HepG2 (cell line): ENCODE results near the gene LGI4. TPM values are rescaled to one million over a fixed set of nuclear protein-coding genes. Genes with fewer than 3 reads are reported as not detected.

Experiments
- ATAC-seq: fragments of 200-7000 bp; cut with Tn5 transposase; 3 replicates; pipeline ENCODE4 v1.9.1; 2020; ENCODE audit warnings: mild to moderate bottlenecking, moderate library complexity
- BruUV-seq: library from RNA; stranded (reverse); fragments of 400-500 nt; replicated peaks from 2 replicates; lab custom pipeline; 2021; lab: Mats Ljungman, UMichigan
- CTCF ChIA-PET: fragments of 300-600 bp; formaldehyde crosslinking; extraction: SDS; loops from one replicate; lab custom pipeline; 2021; ENCODE audit warnings: low total read pairs, inconsistent platforms, low intra/inter-chr PET ratio; lab: Yijun Ruan, JAX
- POLR2A ChIA-PET: fragments of 350-600 bp; sonication (Branson Sonifier 250); formaldehyde crosslinking; loops from one replicate; lab custom pipeline; 2020; ENCODE audit warnings: antibody characterized with exemption, inconsistent platforms; lab: Yijun Ruan, JAX
- DNase-seq: peaks from one replicate; pipeline ENCODE4 v3.0.0-alpha.2; 2015; ENCODE audit warnings: low spot score
- FAIRE-seq: peaks from 3 replicates; lab custom pipeline; 2011; peaks lifted over from hg19 to GRCh38; lab: Jason Lieb, UNC
- H2AFZ ChIP-seq: one replicate; pipeline ENCODE4 v1.6.1; 2011; ENCODE audit warnings: low read length, inconsistent platforms
- H3K27ac ChIP-seq: fragments of 300-600 bp; 3 replicates; pipeline ENCODE4 v1.8.0; 2011; ENCODE audit warnings: mixed run types, mild to moderate bottlenecking, mixed read lengths, low read length, inconsistent platforms; ENCODE audit not compliant: insufficient read depth; ENCODE audit errors: extremely low read length
- H3K27me3 ChIP-seq, 2 experiments: fragments of 200-600 bp in 1 of 2; 2 replicates in 1 of 2; 3 replicates in 1 of 2; pipeline versions ENCODE4 v1.6.0 to v1.8.0; 2011; ENCODE audit warnings: low read length in 2 of 2, mild to moderate bottlenecking in 2 of 2, moderate library complexity in 2 of 2, inconsistent platforms in 1 of 2; ENCODE audit not compliant: insufficient read depth in 2 of 2, control insufficient read depth in 1 of 2
- H3K36me3 ChIP-seq, 2 experiments: fragments of 200-600 bp in 1 of 2; replicated peaks in 1 of 2; 2 replicates in 1 of 2; 3 replicates in 1 of 2; pipeline versions ENCODE4 v1.5.1 to v1.8.0; 2011; ENCODE audit warnings: low read length in 2 of 2, inconsistent platforms in 1 of 2; ENCODE audit not compliant: insufficient read depth in 2 of 2, control insufficient read depth in 1 of 2
- H3K4me1 ChIP-seq: 2 replicates; pipeline ENCODE4 v1.5.1; 2012; ENCODE audit warnings: low read length, inconsistent platforms; ENCODE audit not compliant: insufficient read depth
- H3K4me2 ChIP-seq: 2 replicates; pipeline ENCODE4 v1.6.0; 2011; ENCODE audit warnings: low read depth, low read length, inconsistent platforms
- H3K4me3 ChIP-seq, 3 experiments: fragments of 200-600 bp in 1 of 3; sonication (generic), shearing (Covaris generic) in 1 of 3; replicated peaks in 1 of 3; 2 replicates each; pipeline ENCODE4 v1.5.1; 2011 to 2016; ENCODE audit warnings: low read length in 3 of 3, inconsistent platforms in 2 of 3, low read depth in 2 of 3, mild to moderate bottlenecking in 2 of 3, control low read depth in 1 of 3, mixed read lengths in 1 of 3; ENCODE audit not compliant: insufficient read depth in 1 of 3
- H3K79me2 ChIP-seq: one replicate; pipeline ENCODE4 v1.6.1; 2011; ENCODE audit warnings: low read length, inconsistent platforms; ENCODE audit not compliant: insufficient read depth
- H3K9ac ChIP-seq: 2 replicates; pipeline ENCODE4 v1.6.0; 2011; ENCODE audit warnings: mild to moderate bottlenecking, low read depth, low read length, inconsistent platforms; ENCODE audit not compliant: insufficient read depth
- H3K9me3 ChIP-seq: 2 replicates; pipeline ENCODE4 v1.5.1; 2012; ENCODE audit warnings: mild to moderate bottlenecking, low read length
- H4K20me1 ChIP-seq: 2 replicates; pipeline ENCODE4 v1.6.0; 2011; ENCODE audit warnings: inconsistent platforms, mild to moderate bottlenecking, low read length, moderate library complexity; ENCODE audit not compliant: insufficient read depth
- HNF4A ChIP-seq: sonication (generic); formaldehyde crosslinking; IDR thresholded peaks from 2 replicates; pipeline ENCODE4 v1.4.0; 2020; ENCODE audit warnings: missing genetic modification reagents
- ISL2 ChIP-seq: sonication (generic); formaldehyde crosslinking; IDR thresholded peaks from 2 replicates; pipeline ENCODE4 v1.5.0; 2020; ENCODE audit warnings: missing genetic modification reagents
- JUN ChIP-seq: sonication (generic); formaldehyde crosslinking; IDR thresholded peaks from 2 replicates; pipeline ENCODE4 v1.4.0; 2020; ENCODE audit warnings: mild to moderate bottlenecking, missing genetic modification reagents
- NONO ChIP-seq, 2 experiments: fragments of 450-650 bp in 1 of 2; sonication (generic) in 1 of 2; formaldehyde crosslinking in 1 of 2; IDR thresholded peaks in 1 of 2; conservative IDR thresholded peaks in 1 of 2; 2 replicates each; pipeline versions ENCODE4 v1.6.1 to v1.8.0; 2017 to 2022; ENCODE audit warnings: mild to moderate bottlenecking in 1 of 2, missing genetic modification reagents in 1 of 2, moderate library complexity in 1 of 2
- PAXIP1 ChIP-seq: sonication (generic); formaldehyde crosslinking; conservative IDR thresholded peaks from 2 replicates; pipeline ENCODE4 v1.4.0; 2020; ENCODE audit warnings: mild to moderate bottlenecking, missing genetic modification reagents, moderate library complexity
- PRPF4 ChIP-seq: fragments of 200-400 bp; formaldehyde crosslinking; IDR thresholded peaks from 2 replicates; pipeline ENCODE4 v1.6.1; 2016; ENCODE audit warnings: low read length, low read depth; ENCODE audit not compliant: poor library complexity, severe bottlenecking
- SP1 ChIP-seq, 2 experiments: fragments of 450-650 bp in 1 of 2; sonication (generic) in 1 of 2; formaldehyde crosslinking in 1 of 2; IDR thresholded peaks; 2 replicates each; pipeline versions ENCODE4 v1.4.0 to v1.6.1; 2016 to 2020; ENCODE audit warnings: missing genetic modification reagents in 1 of 2
- SUZ12 ChIP-seq: fragments of 150-350 bp; IDR thresholded peaks from 2 replicates; pipeline ENCODE4 v1.6.1; 2014; ENCODE audit warnings: low read depth, low read length
- ZNF44 ChIP-seq: sonication (generic); formaldehyde crosslinking; IDR thresholded peaks from 2 replicates; pipeline ENCODE4 v1.5.1; 2020; ENCODE audit warnings: mild to moderate bottlenecking, missing genetic modification reagents
- ZNF580 ChIP-seq: IDR thresholded peaks from 2 replicates; pipeline ENCODE4 v1.6.1; 2016; ENCODE audit warnings: low read depth, borderline replicate concordance
- ZNF589 ChIP-seq: sonication (generic); formaldehyde crosslinking; conservative IDR thresholded peaks from 2 replicates; pipeline ENCODE4 v1.8.0; 2022; ENCODE audit warnings: mild to moderate bottlenecking, moderate library complexity, missing genetic modification reagents
- ZNF678 ChIP-seq: sonication (generic); formaldehyde crosslinking; IDR thresholded peaks from 2 replicates; pipeline ENCODE4 v1.4.0; 2020; ENCODE audit warnings: mild to moderate bottlenecking, missing genetic modification reagents
- ZNF709 ChIP-seq: sonication (generic); formaldehyde crosslinking; IDR thresholded peaks from 2 replicates; pipeline ENCODE4 v1.5.0; 2020; ENCODE audit warnings: mild to moderate bottlenecking, missing genetic modification reagents
- ZNF768 ChIP-seq: sonication (generic); formaldehyde crosslinking; IDR thresholded peaks from 2 replicates; pipeline ENCODE4 v1.4.0; 2020; ENCODE audit warnings: missing genetic modification reagents
- ZNF782 ChIP-seq: sonication (generic); formaldehyde crosslinking; IDR thresholded peaks from 2 replicates; pipeline ENCODE4 v1.4.0; 2020; ENCODE audit warnings: missing genetic modification reagents, mild to moderate bottlenecking, borderline replicate concordance
- WGBS: methylation state at CpG from one replicate; pipeline ENCODE4 v1.1.6; 2017; ENCODE audit warnings: low lambda C conversion rate; 5-methylcytosine and 5-hydroxymethylcytosine counted together
- in situ Hi-C: cut with HindIII; loops from 2 replicates; pipeline ENCODE4 v1.10.0; 2017; ENCODE audit warnings: low pct_unique_long_range_greater_than_20kb; ENCODE audit not compliant: extremely low pct_ligation_motif_present
- intact Hi-C: fragments of 100-400 bp; cut with micrococcal nuclease; formaldehyde crosslinking; loops from one replicate; pipeline ENCODE4 v1.10.0; 2022; ENCODE audit not compliant: unreplicated experiment
- polyA plus RNA-seq, 8 experiments: library from polyadenylated mRNA; depleted of rRNA in 3 of 8; stranded (reverse) in 7 of 8; unstranded in 1 of 8; fragments of >200 nt; fragmentation: Illumina TruSeq in 4 of 8; extraction: Trizol in 4 of 8; gene quantifications; 2 replicates each; pipeline versions ENCODE4 v1.2.1 to v1.2.3, GENCODE V29; 2011 to 2016; ENCODE audit warnings: low read depth in 4 of 8, missing spikeins in 1 of 8, mixed read lengths in 1 of 8; ENCODE audit not compliant: insufficient read depth in 1 of 8
- total RNA-seq, 5 experiments: library from RNA; depleted of rRNA; stranded (reverse); fragments of >200 nt; fragmentation: Illumina TruSeq; extraction: Trizol; gene quantifications; 2 replicates each; pipeline ENCODE4 v1.2.3, GENCODE V29; 2016; ENCODE audit warnings: low read depth in 1 of 5
- TF ChIP-seq, protein P1 (sequence below): sonication (generic); formaldehyde crosslinking; IDR thresholded peaks from 2 replicates; pipeline ENCODE4 v1.5.0; 2020; ENCODE audit warnings: mild to moderate bottlenecking, missing genetic modification reagents, moderate library complexity
- TF ChIP-seq, protein P2 (sequence below): sonication (generic); formaldehyde crosslinking; IDR thresholded peaks from 2 replicates; pipeline ENCODE4 v1.4.0; 2020; ENCODE audit warnings: mild to moderate bottlenecking, missing genetic modification reagents

The LGI4 gene
- total and polyA plus RNA-seq, 2 of the 13 experiments (the other 11 are each of a cell fraction or from before 2014, with no cell fraction given): 2.8 TPM; not detected in 1

DNA sequence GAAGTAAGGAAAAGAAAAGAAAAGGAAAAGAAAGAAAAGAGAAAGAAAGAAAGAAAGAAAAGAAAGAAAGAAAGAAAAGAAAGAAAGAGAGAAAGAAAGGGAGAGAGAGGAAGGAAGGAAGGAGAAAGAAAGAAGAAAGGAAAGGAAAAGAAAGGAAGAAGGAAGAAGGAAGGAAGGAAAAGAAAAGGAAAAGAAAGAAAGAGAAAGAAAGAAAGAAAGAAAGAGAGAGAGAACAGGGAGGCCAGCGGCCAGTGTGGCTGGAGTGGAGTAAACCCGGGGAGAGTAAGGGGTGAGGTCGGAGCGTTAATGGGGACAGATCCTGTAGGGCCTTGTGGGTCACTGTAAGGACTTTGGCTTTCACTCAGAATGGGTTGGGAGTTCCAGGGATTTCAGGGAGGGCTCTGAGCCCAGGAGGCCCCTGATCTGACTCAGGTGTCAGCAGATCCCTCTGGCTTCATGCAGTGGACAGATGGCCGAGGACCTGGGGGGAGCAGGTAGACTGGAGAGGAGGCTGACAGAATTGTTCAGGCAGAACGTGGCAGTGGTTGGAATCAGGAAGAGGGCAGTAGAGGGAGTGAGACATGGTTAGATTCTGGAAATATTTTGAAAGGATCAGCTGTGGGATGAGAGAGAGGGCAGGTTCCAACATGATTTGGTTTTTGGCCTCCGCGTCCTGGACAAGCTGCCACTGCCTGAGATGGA lies 39.0 kb downstream of the LGI4 start:
- Histone ChIP-seq H3K4me1 (peaks cover 34% of the 10 kb centered on the region), H3K79me2 (no peaks in the 10 kb centered on the region), H3K4me2 (peak overlapping the region; percentile 29; the same call in 1 of the 2 replicates), H3K4me3 (no peak overlapping the region; a peak in 1 of 6 replicates), H3K9ac (no peak overlapping the region), H3K36me3 (no peaks in the 10 kb centered on the region), H4K20me1 (no peaks in the 10 kb centered on the region), H2AFZ (peak overlapping the region; percentile 82), H3K27ac (no peak overlapping the region), H3K27me3 (no peaks in the 10 kb centered on the region; a peak in 1 of 5 replicates), H3K9me3 (no peaks in the 10 kb centered on the region)
- peak; percentile 37 for ATAC-seq
- no TSS peak for BruUV-seq
- CTCF ChIA-PET: no interaction called here
- WGBS: 29% methylated on average over 8 of the region's 8 CpGs
- no peak for FAIRE-seq
- intact Hi-C loops: no loop called here
- no peak for DNase-seq
- in situ Hi-C loops: no loop called here
- POLR2A ChIA-PET: no interaction called here
- TF ChIP-seq, protein P1, sequence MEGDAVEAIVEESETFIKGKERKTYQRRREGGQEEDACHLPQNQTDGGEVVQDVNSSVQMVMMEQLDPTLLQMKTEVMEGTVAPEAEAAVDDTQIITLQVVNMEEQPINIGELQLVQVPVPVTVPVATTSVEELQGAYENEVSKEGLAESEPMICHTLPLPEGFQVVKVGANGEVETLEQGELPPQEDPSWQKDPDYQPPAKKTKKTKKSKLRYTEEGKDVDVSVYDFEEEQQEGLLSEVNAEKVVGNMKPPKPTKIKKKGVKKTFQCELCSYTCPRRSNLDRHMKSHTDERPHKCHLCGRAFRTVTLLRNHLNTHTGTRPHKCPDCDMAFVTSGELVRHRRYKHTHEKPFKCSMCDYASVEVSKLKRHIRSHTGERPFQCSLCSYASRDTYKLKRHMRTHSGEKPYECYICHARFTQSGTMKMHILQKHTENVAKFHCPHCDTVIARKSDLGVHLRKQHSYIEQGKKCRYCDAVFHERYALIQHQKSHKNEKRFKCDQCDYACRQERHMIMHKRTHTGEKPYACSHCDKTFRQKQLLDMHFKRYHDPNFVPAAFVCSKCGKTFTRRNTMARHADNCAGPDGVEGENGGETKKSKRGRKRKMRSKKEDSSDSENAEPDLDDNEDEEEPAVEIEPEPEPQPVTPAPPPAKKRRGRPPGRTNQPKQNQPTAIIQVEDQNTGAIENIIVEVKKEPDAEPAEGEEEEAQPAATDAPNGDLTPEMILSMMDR (CRISPR knock-in tag): 0 out of 2 replicates have a peak, but pooled peaks have one; percentile 3
- TF ChIP-seq SUZ12: no peak
- no peak for TF ChIP-seq ISL2 (CRISPR knock-in tag)
- TF ChIP-seq JUN (CRISPR knock-in tag): no peak
- no peak for TF ChIP-seq ZNF782 (CRISPR knock-in tag)
- no peak for TF ChIP-seq HNF4A (CRISPR knock-in tag)
- TF ChIP-seq ZNF768: no peak
- TF ChIP-seq ZNF580 (CRISPR knock-in tag): no peak
- no peak for TF ChIP-seq PRPF4
- TF ChIP-seq PAXIP1 (CRISPR knock-in tag): no peak
- TF ChIP-seq ZNF709: no peak
- no peak for TF ChIP-seq ZNF44 (CRISPR knock-in tag)
- TF ChIP-seq ZNF589 (CRISPR knock-in tag): no peak
- TF ChIP-seq, protein P2, sequence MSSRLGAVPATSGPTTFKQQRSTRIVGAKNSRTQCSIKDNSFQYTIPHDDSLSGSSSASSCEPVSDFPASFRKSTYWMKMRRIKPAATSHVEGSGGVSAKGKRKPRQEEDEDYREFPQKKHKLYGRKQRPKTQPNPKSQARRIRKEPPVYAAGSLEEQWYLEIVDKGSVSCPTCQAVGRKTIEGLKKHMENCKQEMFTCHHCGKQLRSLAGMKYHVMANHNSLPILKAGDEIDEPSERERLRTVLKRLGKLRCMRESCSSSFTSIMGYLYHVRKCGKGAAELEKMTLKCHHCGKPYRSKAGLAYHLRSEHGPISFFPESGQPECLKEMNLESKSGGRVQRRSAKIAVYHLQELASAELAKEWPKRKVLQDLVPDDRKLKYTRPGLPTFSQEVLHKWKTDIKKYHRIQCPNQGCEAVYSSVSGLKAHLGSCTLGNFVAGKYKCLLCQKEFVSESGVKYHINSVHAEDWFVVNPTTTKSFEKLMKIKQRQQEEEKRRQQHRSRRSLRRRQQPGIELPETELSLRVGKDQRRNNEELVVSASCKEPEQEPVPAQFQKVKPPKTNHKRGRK (CRISPR knock-in tag): peak; percentile 96
- 0 out of 2 replicates have a peak, but pooled peaks have one; percentile 36 for TF ChIP-seq NONO (IDR thresholded peaks at IDR 0.05)
- TF ChIP-seq NONO (CRISPR knock-in tag; conservative IDR thresholded peaks at IDR 0.05): no peak
- no peak for TF ChIP-seq ZNF678 (CRISPR knock-in tag)
- no peak for TF ChIP-seq SP1 (IDR thresholded peaks at IDR 0.05)
- no peak for TF ChIP-seq SP1 (CRISPR knock-in tag; IDR thresholded peaks at IDR 0.05)
